ENCODE data around the gene SYNRG. TPM values are rescaled to one million over a fixed set of nuclear protein-coding genes. Genes with fewer than 3 reads are reported as not detected.
A peak's percentile ranks its signal among the peaks of the same experiment; 100 is the strongest.

The SYNRG gene
- total and polyA plus RNA-seq, 4 donors: 6.5 to 20.5 (median 15.9) TPM

DNA sequence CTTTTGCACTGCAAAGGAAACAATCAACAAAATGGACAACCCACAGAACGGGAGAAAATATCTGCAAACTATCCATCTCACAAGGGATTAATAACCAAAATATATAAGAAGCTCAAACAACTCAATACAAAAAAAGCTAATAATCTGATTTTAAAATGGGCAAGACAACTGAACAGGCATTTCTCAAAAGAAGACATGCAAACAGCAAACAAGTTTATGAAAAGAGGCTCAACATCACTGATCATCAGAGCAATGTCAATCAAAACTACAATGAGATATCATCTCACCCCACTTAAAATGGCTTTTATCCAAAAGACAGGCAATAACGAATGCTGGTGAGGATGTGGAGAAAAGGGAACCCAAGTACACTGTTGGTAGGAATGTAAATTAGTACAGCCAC lies 34.8 kb downstream of the SYNRG start:
- DNase-seq (ENCODE audit: low spot score): no peak
- WGBS: 97% methylated on average over 2 of the region's 2 CpGs
- TF ChIP-seq, protein P1, sequence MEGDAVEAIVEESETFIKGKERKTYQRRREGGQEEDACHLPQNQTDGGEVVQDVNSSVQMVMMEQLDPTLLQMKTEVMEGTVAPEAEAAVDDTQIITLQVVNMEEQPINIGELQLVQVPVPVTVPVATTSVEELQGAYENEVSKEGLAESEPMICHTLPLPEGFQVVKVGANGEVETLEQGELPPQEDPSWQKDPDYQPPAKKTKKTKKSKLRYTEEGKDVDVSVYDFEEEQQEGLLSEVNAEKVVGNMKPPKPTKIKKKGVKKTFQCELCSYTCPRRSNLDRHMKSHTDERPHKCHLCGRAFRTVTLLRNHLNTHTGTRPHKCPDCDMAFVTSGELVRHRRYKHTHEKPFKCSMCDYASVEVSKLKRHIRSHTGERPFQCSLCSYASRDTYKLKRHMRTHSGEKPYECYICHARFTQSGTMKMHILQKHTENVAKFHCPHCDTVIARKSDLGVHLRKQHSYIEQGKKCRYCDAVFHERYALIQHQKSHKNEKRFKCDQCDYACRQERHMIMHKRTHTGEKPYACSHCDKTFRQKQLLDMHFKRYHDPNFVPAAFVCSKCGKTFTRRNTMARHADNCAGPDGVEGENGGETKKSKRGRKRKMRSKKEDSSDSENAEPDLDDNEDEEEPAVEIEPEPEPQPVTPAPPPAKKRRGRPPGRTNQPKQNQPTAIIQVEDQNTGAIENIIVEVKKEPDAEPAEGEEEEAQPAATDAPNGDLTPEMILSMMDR (IDR thresholded peaks at IDR 0.05; ENCODE audit: low read depth, low read length, missing input control): no peak
- no peak for TF ChIP-seq HNF4G (IDR thresholded peaks at IDR 0.05)
- TF ChIP-seq, protein P2, sequence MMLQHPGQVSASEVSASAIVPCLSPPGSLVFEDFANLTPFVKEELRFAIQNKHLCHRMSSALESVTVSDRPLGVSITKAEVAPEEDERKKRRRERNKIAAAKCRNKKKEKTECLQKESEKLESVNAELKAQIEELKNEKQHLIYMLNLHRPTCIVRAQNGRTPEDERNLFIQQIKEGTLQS (IDR thresholded peaks at IDR 0.05): no peak
- TF ChIP-seq SP1 (IDR thresholded peaks at IDR 0.05): no peak
- no peak for TF ChIP-seq RXRA (IDR thresholded peaks at IDR 0.05)
- no peak for TF ChIP-seq JUND (IDR thresholded peaks at IDR 0.05)
- TF ChIP-seq FOXA1 (IDR thresholded peaks at IDR 0.05): no peak
- no peak for TF ChIP-seq HNF4A (conservative IDR thresholded peaks at IDR 0.05)
- TF ChIP-seq, protein P3, sequence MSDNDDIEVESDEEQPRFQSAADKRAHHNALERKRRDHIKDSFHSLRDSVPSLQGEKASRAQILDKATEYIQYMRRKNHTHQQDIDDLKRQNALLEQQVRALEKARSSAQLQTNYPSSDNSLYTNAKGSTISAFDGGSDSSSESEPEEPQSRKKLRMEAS (IDR thresholded peaks at IDR 0.05): no peak
- Histone ChIP-seq H3K4me1 (ENCODE audit: control insufficient read depth in 4 of 4, insufficient read depth in 4 of 4, low read length in 3 of 4) (no peaks in the 10 kb centered on the region), H3K9me3 (ENCODE audit: control insufficient read depth in 4 of 4, low read length in 3 of 4) (no peaks in the 10 kb centered on the region), H3K36me3 (ENCODE audit: control insufficient read depth in 4 of 4, insufficient read depth in 3 of 4, low read depth in 1 of 4, low read length in 3 of 4) (peaks cover 9 to 44% (median 36%) of the 10 kb centered on the region in 4 donors), H3K4me3 (ENCODE audit: low read depth in 1 of 3, low read length in 3 of 3) (no peak overlapping the region), H3K9ac (ENCODE audit: low read depth in 1 of 2, low read length in 2 of 2) (no peak overlapping the region), H3K27me3 (ENCODE audit: control insufficient read depth in 4 of 4, insufficient read depth in 4 of 4, low read length in 3 of 4) (no peaks in the 10 kb centered on the region), H3K27ac (ENCODE audit: low read depth in 1 of 2, low read length in 2 of 2) (no peak overlapping the region)

DNA sequence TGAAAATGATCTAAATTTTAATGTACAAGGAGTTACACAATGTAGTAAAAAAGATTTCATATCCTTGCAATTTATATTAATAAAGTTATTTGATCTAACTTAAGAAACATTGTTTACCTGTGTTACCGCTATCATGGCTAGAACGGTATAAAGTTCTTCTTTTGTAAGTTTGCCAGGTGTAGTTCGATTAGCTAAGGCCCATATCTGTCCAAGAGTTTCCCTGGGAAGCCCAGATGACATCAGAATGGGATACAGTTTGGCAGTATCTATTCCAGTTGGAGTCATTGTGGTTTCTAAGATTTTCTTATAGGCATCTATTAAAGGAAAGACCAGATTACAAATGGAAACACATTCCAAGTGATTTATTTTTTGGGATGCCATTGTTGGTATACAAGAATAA lies 37.5 kb downstream of the SYNRG start:
- Histone ChIP-seq H3K4me1 (ENCODE audit: control insufficient read depth in 4 of 4, insufficient read depth in 4 of 4, low read length in 3 of 4) (no peaks in the 10 kb centered on the region), H3K9ac (ENCODE audit: low read depth in 1 of 2, low read length in 2 of 2) (no peak overlapping the region), H3K4me3 (ENCODE audit: low read depth in 1 of 3, low read length in 3 of 3) (no peak overlapping the region), H3K9me3 (ENCODE audit: control insufficient read depth in 4 of 4, low read length in 3 of 4) (no peaks in the 10 kb centered on the region), H3K36me3 (ENCODE audit: control insufficient read depth in 4 of 4, insufficient read depth in 3 of 4, low read depth in 1 of 4, low read length in 3 of 4) (peaks cover 4 to 56% (median 49%) of the 10 kb centered on the region in 4 donors), H3K27ac (ENCODE audit: low read depth in 1 of 2, low read length in 2 of 2) (no peak overlapping the region), H3K27me3 (ENCODE audit: control insufficient read depth in 4 of 4, insufficient read depth in 4 of 4, low read length in 3 of 4) (no peaks in the 10 kb centered on the region)
- DNase-seq (ENCODE audit: low spot score): no peak
- 38% methylated on average over 3 of the region's 3 CpGs for WGBS
- TF ChIP-seq RAD21 (IDR thresholded peaks at IDR 0.05): no peak
- TF ChIP-seq, protein P1 (IDR thresholded peaks at IDR 0.05; ENCODE audit: low read depth, low read length, missing input control): no peak
- no peak for TF ChIP-seq NR2F2 (IDR thresholded peaks at IDR 0.05)
- TF ChIP-seq FOXA2 (IDR thresholded peaks at IDR 0.05): no peak

DNA sequence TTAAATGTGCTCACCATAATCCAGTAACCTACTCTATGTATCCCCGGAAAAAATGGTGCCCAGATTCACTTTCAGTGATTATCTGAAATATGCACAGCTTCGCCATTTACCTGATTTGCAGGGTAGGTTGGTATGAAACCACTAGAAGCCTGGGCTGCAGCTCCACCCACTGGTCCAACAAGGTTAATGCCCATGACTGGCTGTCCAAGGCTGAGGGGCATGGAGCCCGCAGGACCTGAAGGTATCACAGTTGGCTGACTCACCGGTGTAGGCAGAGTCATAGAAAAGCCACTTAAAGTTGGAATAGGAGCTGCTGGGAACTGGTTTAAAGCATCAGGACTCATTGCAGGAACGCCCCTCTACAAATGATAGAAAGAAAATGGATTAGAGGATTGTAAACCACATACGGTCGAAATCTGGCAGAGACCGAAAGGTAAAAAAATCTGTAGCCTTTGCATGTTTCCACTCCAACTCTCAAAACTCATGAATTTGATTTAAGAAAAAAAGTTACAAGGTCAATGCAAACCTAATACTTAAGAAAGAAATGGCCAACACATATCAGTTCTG lies 38.6 kb downstream of the SYNRG start:
- H3K27me3 ChIP-seq (ENCODE audit: control insufficient read depth in 4 of 4, insufficient read depth in 4 of 4, low read length in 3 of 4): no peaks in the 10 kb centered on the region
- 95% methylated on average over 8 of the region's 8 CpGs for WGBS
- peak; percentile 39 for DNase-seq (ENCODE audit: low spot score)
- H3K4me1 ChIP-seq (ENCODE audit: control insufficient read depth in 4 of 4, insufficient read depth in 4 of 4, low read length in 3 of 4): no peaks in the 10 kb centered on the region
- H3K4me3 ChIP-seq (ENCODE audit: low read depth in 1 of 3, low read length in 3 of 3): no peak overlapping the region
- peaks cover 4 to 53% (median 48%) of the 10 kb centered on the region in 4 donors for H3K36me3 ChIP-seq (ENCODE audit: control insufficient read depth in 4 of 4, insufficient read depth in 3 of 4, low read depth in 1 of 4, low read length in 3 of 4)
- H3K9ac ChIP-seq (ENCODE audit: low read depth in 1 of 2, low read length in 2 of 2): no peak overlapping the region
- no peak overlapping the region for H3K27ac ChIP-seq (ENCODE audit: low read depth in 1 of 2, low read length in 2 of 2)
- H3K9me3 ChIP-seq (ENCODE audit: control insufficient read depth in 4 of 4, low read length in 3 of 4): no peaks in the 10 kb centered on the region
- TF ChIP-seq, protein P2 (IDR thresholded peaks at IDR 0.05): no peak
- TF ChIP-seq, protein P3 (IDR thresholded peaks at IDR 0.05): no peak
- TF ChIP-seq GABPA (IDR thresholded peaks at IDR 0.05 in 1 of 2, conservative IDR thresholded peaks at IDR 0.05 in 1 of 2) (no peak), FOXA1 (IDR thresholded peaks at IDR 0.05) (no peak), JUND (IDR thresholded peaks at IDR 0.05) (no peak), EGR1 (IDR thresholded peaks at IDR 0.05; ENCODE audit: low read depth in 2 of 2) (no peak), TAF1 (conservative IDR thresholded peaks at IDR 0.05) (no peak), HNF4A (conservative IDR thresholded peaks at IDR 0.05) (no peak)
- TF ChIP-seq, protein P4, sequence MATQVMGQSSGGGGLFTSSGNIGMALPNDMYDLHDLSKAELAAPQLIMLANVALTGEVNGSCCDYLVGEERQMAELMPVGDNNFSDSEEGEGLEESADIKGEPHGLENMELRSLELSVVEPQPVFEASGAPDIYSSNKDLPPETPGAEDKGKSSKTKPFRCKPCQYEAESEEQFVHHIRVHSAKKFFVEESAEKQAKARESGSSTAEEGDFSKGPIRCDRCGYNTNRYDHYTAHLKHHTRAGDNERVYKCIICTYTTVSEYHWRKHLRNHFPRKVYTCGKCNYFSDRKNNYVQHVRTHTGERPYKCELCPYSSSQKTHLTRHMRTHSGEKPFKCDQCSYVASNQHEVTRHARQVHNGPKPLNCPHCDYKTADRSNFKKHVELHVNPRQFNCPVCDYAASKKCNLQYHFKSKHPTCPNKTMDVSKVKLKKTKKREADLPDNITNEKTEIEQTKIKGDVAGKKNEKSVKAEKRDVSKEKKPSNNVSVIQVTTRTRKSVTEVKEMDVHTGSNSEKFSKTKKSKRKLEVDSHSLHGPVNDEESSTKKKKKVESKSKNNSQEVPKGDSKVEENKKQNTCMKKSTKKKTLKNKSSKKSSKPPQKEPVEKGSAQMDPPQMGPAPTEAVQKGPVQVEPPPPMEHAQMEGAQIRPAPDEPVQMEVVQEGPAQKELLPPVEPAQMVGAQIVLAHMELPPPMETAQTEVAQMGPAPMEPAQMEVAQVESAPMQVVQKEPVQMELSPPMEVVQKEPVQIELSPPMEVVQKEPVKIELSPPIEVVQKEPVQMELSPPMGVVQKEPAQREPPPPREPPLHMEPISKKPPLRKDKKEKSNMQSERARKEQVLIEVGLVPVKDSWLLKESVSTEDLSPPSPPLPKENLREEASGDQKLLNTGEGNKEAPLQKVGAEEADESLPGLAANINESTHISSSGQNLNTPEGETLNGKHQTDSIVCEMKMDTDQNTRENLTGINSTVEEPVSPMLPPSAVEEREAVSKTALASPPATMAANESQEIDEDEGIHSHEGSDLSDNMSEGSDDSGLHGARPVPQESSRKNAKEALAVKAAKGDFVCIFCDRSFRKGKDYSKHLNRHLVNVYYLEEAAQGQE (IDR thresholded peaks at IDR 0.05): no peak

All from liver (tissue), 9 donors.